ENCODE measurements around the gene DOCK3. TPM values are rescaled to one million over a fixed set of nuclear protein-coding genes. Genes with fewer than 3 reads are reported as not detected.
"Not testable (repeated sequence)": the region's sequence is repeated elsewhere in the genome, so short reads cannot be mapped to it uniquely, and the experiment has no call there.

DOCK3 gene
- total and polyA plus RNA-seq, 9 donors: 0.04 to 0.71 (median 0.27) TPM; not detected in 1

DNA sequence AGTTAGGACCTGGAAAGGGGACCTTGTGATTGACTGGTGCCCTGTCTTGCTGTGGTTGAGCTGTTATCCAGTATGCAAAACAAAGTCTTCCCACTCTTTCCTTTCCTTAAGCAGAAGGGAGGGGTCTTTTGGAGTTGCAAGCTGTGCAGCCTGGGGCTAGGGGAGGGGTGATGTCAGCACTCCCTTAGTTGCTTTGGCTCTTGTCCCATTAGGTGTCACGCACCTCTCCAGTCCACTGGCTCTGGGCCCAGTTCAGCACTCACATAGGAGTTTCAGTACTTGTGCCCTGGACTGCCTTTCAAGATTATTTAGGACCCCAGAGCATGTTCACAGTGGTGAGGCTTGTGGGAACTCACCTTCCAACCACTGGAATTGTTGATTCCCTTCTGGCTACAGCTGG, 238.5 kb downstream of the DOCK3 start:
- H3K9me3 ChIP-seq: no peaks in the 10 kb centered on the region
- intact Hi-C loops (cut with DNase I): no loop called here
- no peak for DNase-seq
- no peaks in the 10 kb centered on the region for H3K36me3 ChIP-seq
- H3K4me3 ChIP-seq: no peak overlapping the region
- TF ChIP-seq, protein P1, sequence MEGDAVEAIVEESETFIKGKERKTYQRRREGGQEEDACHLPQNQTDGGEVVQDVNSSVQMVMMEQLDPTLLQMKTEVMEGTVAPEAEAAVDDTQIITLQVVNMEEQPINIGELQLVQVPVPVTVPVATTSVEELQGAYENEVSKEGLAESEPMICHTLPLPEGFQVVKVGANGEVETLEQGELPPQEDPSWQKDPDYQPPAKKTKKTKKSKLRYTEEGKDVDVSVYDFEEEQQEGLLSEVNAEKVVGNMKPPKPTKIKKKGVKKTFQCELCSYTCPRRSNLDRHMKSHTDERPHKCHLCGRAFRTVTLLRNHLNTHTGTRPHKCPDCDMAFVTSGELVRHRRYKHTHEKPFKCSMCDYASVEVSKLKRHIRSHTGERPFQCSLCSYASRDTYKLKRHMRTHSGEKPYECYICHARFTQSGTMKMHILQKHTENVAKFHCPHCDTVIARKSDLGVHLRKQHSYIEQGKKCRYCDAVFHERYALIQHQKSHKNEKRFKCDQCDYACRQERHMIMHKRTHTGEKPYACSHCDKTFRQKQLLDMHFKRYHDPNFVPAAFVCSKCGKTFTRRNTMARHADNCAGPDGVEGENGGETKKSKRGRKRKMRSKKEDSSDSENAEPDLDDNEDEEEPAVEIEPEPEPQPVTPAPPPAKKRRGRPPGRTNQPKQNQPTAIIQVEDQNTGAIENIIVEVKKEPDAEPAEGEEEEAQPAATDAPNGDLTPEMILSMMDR (IDR thresholded peaks at IDR 0.05): no peak
- TF ChIP-seq EP300 (IDR thresholded peaks at IDR 0.05) (no peak), POLR2A (IDR thresholded peaks at IDR 0.05) (no peak)
- no peak overlapping the region for H3K27ac ChIP-seq
- 5 to 12% (median 6%) methylated on average over 1 of the region's 1 CpG for WGBS, 3 donors
- H3K4me1 ChIP-seq (ENCODE audit: insufficient read depth): no peaks in the 10 kb centered on the region
- H3K27me3 ChIP-seq: no peaks in the 10 kb centered on the region

DNA sequence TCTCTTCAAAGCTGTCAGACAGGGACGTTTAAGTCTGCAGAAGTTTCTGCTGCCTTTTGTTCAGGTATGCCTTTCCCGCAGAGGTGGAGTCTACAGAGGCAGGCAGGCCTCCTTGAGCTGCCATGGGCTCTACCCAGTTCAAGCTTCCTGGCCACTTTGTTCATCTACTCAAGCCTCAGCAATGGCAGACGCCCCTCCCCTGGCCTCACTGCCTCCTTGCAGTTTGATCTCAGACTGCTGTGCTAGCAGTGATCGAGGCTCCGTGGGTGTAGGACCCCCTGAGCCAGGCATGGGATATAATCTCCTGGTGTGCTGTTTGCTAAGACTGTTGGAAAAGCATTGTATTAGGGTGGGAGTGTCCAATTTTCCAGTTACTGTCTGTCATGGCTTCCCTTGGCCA, 247.3 kb downstream of the DOCK3 start:
- H3K36me3 ChIP-seq; DNase-seq; H3K9me3 ChIP-seq; H3K4me3 ChIP-seq; H3K4me1 ChIP-seq (ENCODE audit: insufficient read depth); H3K27me3 ChIP-seq; intact Hi-C loops (cut with DNase I); H3K27ac ChIP-seq: not testable (repeated sequence)
- WGBS, 3 donors: 77 to 81% (median 78%) methylated on average over 5 of the region's 5 CpGs

DNA sequence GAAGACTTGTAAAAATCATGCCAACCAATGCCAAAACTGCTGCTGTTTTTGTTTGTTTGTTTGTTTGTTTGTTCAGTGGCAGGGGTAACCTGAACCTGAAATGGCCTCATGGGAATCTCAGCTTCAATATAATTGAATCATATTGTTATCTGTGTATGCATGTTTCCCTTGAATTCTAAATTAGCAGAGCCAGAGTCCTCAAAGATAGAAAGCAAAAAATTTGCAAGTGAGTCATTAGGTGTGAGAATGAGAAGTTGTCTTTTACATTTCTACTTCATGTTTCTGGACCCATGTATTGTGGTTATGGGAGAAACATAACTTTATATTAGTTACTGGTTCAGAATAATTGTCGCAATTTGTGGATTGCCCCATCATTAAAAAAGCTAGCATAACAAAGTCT, 249.2 kb downstream of the DOCK3 start:
- no peaks in the 10 kb centered on the region for H3K36me3 ChIP-seq
- H3K4me1 ChIP-seq (ENCODE audit: insufficient read depth): no peaks in the 10 kb centered on the region
- no peak overlapping the region for H3K4me3 ChIP-seq
- intact Hi-C loops (cut with DNase I): no loop called here
- DNase-seq: no peak
- no peaks in the 10 kb centered on the region for H3K9me3 ChIP-seq
- TF ChIP-seq, protein P1 (IDR thresholded peaks at IDR 0.05): no peak
- TF ChIP-seq POLR2A (IDR thresholded peaks at IDR 0.05) (no peak), EP300 (IDR thresholded peaks at IDR 0.05) (no peak)
- WGBS, 3 donors: 89 to 94% (median 89%) methylated on average over 1 of the region's 1 CpG
- H3K27ac ChIP-seq: no peak overlapping the region
- H3K27me3 ChIP-seq: no peaks in the 10 kb centered on the region

DNA sequence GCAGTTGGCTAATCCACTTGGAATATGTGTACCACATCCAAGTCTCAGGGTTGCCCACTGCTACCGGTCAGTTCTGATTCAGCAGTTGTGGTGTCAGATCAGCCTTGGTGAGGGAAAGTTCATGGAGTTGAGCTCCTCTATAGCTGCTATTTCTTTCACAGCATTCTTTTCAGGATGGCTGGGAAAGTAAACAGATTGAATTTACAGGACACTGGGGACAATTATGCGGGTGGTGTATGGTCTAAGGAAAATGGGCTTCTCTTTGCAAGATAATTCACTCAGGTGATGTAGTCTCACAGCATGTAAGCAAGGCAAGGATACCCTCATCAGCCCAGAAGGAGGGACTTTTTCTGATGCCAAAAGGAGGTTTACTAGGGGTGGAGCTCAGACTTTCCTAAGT, 249.9 kb downstream of the DOCK3 start:
- Histone ChIP-seq H3K4me3 (no peak overlapping the region), H3K27ac (no peak overlapping the region), H3K36me3 (no peaks in the 10 kb centered on the region), H3K27me3 (no peaks in the 10 kb centered on the region), H3K4me1 (ENCODE audit: insufficient read depth) (no peaks in the 10 kb centered on the region), H3K9me3 (no peaks in the 10 kb centered on the region)
- WGBS, 3 donors: 70 to 82% (median 78%) methylated on average over 2 of the region's 2 CpGs
- no peak for DNase-seq
- TF ChIP-seq POLR2A (IDR thresholded peaks at IDR 0.05): no peak
- no peak for TF ChIP-seq EP300 (IDR thresholded peaks at IDR 0.05)
- TF ChIP-seq, protein P1 (IDR thresholded peaks at IDR 0.05): no peak
- intact Hi-C loops (cut with DNase I): no loop called here

- intact Hi-C loops (cut with DNase I): no loop called here
- H3K9me3 ChIP-seq: no peaks in the 10 kb centered on the region
- WGBS, 3 donors: 26 to 30% (median 28%) methylated on average over 2 of the region's 2 CpGs
- no peaks in the 10 kb centered on the region for H3K27me3 ChIP-seq
- H3K4me1 ChIP-seq (ENCODE audit: insufficient read depth): no peaks in the 10 kb centered on the region
- DNase-seq: no peak
- no peak overlapping the region for H3K4me3 ChIP-seq
- no peak overlapping the region for H3K27ac ChIP-seq
- no peak for TF ChIP-seq POLR2A (IDR thresholded peaks at IDR 0.05)
- TF ChIP-seq, protein P1 (IDR thresholded peaks at IDR 0.05): no peak
- TF ChIP-seq EP300 (IDR thresholded peaks at IDR 0.05): no peak
- H3K36me3 ChIP-seq: no peaks in the 10 kb centered on the region
Measured at GRCh38 chr3:50926868-50927267, 252.1 kb downstream of the DOCK3 start.

All from ovary (tissue), 9 donors.